HG03066 (cell line): ENCODE data around the gene MORN1.

Experiments used
- ATAC-seq: cut with Tn5 transposase; IDR thresholded peaks from one replicate; pipeline ENCODE4 v1.9.1; 2021; ENCODE audit warnings: low read depth; ENCODE audit not compliant: unreplicated experiment

Gene MORN1

GRCh38 chr1:2405588-2406295 is 14.4 kb upstream of the MORN1 start:
- no peak for ATAC-seq

- no peak for ATAC-seq
These were observed 13.6 kb upstream of the MORN1 start for GRCh38 chr1:2404890-2405511.

GRCh38 chr1:2404142-2404889 is 13.0 kb upstream of the MORN1 start:
- no peak for ATAC-seq

DNA sequence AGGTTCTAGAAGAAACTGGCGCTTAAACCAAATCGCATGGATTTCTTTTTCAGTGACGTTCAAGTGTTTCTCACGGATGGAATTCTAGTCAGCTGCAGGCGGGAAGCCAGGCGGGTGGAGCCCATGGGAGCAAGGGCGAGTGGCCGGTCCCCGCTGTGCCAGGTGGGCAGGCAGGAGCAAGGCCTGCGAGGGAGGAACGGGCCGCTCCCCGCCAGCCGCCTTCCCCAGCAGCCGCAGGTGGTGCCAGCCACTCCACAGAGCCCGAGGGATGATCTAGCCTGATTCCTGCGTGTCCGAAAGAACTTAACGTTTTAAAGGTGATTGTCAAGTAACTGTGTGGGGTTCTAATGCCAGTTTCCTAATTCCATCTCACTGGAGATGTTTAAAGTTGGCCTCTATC is 11.9 kb upstream of the MORN1 start:
- ATAC-seq: no peak

DNA sequence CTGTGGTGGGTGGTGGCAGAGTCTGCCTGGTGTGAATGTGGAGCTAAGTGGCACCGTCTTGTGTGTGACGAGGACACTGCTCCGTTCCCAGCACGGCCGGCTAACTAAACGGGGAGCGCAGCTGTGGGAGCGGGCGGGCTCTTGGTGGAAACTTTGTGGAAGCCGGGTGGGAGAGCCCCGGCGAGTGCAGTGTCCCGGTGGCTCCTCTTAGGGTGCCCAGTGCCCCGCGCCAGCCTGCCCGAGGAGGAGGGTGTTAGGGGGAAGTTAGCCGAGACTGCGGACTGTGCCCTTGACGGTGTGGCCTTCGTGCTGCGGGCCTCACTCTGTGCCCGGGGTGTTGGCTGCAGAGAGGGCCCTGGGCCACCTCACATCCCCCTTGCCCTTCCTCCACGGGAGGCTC is 11.1 kb upstream of the MORN1 start:
- no peak for ATAC-seq

DNA sequence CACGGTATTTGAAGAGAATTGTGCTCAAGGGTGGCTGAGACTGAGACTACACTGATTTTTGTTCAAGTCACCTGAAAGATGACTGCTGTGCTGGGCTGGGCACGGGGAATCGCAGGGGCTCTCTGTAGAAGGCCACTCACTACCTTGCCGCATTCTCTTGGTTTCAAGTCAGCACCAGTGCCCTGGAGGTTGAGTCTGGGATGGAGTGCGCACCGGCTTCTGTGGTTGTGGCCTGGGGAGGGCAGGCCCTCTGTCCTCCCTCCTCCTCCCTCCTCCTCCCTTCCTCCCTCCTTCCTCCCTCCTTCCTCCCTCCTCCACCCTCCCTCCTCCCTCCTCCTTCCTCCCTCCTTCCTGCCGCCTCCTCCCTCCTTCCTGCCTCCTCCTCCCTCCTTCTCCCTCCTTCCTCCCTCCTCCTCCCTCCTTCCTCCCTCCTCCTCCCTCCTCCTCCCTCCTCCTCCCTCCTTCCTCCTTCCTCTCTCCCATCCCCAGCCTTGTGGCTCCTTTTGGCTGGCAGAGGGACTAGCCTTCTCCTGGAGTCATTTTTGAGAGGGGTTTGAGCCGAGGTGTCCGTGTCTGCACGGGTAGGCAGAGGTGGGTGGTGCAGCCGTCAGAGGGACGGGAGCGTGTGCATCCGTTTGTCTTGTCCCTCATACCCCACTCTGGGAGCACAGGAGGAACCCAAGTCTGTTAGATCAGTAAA is 9.7 kb upstream of the MORN1 start:
- ATAC-seq: no peak

- no peak for ATAC-seq
These were observed 9.2 kb upstream of the MORN1 start for GRCh38 chr1:2400576-2400909.

DNA sequence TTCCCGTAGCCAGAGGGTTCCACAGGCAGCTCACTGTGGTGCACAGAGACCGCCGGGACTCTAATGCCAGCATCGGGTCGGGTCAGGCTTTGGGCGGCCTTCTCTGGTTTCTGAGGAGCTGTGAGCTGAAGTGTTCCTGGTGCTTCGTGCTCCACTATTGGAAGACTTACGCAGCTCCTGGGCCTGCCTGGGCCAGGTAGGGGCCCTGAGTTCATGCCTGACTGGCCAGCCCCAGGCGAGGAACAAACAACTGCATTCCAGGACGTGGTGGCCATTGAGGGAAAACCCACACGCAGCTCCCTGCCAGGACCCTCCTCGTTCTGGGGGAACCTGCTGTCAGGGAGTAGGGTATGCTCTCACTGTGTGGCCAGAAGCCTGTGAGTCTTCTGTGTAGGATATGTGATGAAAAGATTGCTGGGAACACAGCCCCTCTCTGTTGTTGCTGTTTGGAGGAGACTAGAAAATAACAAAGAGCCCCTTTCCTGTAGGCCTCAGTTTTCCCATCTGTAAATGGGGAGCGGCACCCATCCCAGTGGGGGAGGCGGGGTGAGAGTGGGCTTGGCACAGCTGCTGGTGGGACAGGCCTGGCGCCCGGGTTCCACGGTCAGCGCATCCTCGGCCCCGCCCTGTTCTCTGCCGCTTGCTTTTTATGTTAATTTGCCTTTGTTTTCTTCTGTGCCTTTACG is 8.7 kb upstream of the MORN1 start:
- ATAC-seq: no peak

GRCh38 chr1:2398871-2399270 is 7.5 kb upstream of the MORN1 start:
- ATAC-seq: no peak

GRCh38 chr1:2397007-2397679 is 5.8 kb upstream of the MORN1 start:
- ATAC-seq: no peak

GRCh38 chr1:2396476-2396875 is 5.1 kb upstream of the MORN1 start:
- ATAC-seq: no peak

DNA sequence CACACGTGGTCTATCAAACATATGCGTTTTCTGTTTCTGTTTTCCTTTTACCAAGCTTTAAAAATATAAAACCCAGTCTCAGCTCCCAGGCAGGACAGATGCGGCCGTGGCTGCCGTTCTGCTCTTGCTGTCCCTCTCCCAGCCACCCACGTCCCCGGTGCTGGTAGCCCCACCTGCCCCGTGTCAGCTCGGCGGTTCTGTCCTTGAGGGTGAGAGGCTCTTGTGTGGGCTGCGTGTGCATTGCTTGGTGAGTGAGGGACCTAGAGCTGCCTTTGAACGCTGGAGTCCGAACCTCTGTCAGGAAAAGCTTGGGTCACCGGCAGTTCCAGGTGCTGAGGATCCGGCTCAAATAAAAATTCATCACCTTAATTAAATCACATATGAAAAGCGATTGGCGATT is 4.7 kb upstream of the MORN1 start:
- no peak for ATAC-seq

- no peak for ATAC-seq
These were observed 3.9 kb upstream of the MORN1 start for GRCh38 chr1:2395245-2395644.

DNA sequence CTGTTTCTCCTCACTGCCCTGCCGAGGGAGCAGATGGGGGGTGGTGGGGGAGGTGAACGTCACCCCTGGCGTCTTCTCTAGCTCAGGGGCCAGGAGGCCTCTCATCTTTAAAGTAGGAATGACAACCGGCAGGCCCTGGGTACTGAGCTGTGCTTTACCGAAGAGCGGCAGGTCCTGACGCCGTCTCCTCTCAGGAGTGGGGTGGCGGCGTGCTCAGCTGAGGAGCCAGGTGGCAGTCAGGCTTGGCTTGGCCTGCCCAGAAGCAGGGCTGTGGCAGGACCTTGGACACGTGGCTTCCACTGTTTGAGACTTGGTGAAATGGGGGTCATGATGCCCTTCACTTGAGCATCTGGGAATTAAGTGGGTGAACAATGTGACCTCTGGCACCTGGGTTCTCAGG is 3.4 kb upstream of the MORN1 start:
- ATAC-seq: no peak

DNA sequence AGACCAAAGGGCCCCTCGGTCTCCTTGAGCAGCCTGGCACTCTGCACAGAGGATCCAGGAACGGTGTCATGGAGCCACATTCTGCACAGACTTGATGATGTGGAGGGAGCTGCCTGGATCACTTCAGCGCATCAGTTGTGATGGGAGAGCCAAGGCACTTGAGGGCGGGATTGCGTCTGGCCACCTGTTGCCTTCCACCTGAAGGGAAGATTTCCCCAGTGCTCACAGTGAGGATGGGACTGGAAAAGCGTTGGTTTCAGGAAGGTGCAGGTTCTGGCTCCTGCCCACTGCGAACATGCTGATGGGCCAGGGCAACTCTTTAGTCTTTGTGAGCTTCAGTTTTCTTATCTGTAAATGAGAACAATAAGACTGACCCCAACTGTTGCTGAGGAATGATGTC is 2.9 kb upstream of the MORN1 start:
- no peak for ATAC-seq

DNA sequence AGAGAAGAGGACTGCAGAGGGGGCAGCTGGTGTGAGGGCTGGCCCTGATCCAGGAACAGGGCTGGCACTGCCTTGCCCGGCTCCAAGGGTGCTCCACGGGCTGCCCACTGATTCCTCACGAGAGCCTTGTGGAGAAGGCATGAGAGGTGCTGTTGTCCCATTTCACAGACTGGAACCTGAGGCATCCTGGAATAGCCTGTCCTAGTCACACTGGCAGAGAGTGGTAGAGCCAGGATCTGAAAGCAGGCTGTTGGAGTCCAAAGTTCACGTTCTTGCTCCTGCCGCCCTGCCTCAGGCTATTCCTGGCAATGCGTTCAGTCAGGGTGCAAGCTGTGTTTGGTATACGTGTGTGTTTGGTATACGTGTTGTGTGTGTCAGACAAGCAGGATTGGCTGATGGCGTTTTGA is 2.1 kb upstream of the MORN1 start:
- no peak for ATAC-seq

DNA sequence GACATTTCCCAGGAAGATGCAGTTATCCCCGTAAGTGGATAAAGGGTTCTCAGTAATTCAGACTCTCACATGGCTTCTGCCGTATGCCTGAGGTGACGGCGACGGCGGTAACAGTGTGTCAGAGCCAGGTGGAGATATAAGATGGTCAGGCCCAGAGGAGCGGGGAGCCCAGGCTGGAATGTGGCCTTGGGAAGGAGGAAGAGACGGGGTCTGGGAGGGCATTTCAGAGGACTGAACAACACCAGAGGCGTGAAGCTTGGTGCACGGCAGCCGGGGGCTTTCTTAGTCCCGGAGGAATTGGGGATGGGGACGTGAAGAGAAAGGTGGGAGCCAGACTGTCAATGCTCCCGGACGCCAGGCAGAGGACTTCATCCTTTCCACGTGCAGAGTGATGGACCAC is 1.3 kb upstream of the MORN1 start:
- ATAC-seq: no peak

- ATAC-seq: peak; percentile 12
These were observed 666 bp upstream of the MORN1 start for GRCh38 chr1:2391931-2392509.

- ATAC-seq: no peak
These were observed 1.7 kb downstream of the MORN1 start for GRCh38 chr1:2389644-2390043.
